Endothelial cell (in vitro differentiated cells): ENCODE data around the gene HDAC4. TPM values are rescaled to one million over a fixed set of nuclear protein-coding genes. Genes with fewer than 3 reads are reported as not detected.

ENCODE experiments used
- DNase-seq: peaks from one replicate; pipeline ENCODE4 v3.0.0; 2021; ENCODE audit warnings: low spot score
- H3K27ac Mint-ChIP-seq: one replicate; pipeline ENCODE4 v1.8.0; 2021; ENCODE audit warnings: mixed read lengths, inconsistent platforms; ENCODE audit not compliant: unreplicated experiment
- H3K27me3 Mint-ChIP-seq: one replicate; pipeline ENCODE4 v1.8.0; 2021; ENCODE audit warnings: mild to moderate bottlenecking, moderate library complexity, mixed read lengths, inconsistent platforms; ENCODE audit not compliant: unreplicated experiment
- H3K36me3 Mint-ChIP-seq: one replicate; pipeline ENCODE4 v1.8.0; 2021; ENCODE audit warnings: mild to moderate bottlenecking, low read depth, mixed read lengths, inconsistent platforms; ENCODE audit not compliant: unreplicated experiment
- H3K4me1 Mint-ChIP-seq: one replicate; pipeline ENCODE4 v1.8.0; 2021; ENCODE audit warnings: mild to moderate bottlenecking, mixed read lengths, inconsistent platforms; ENCODE audit not compliant: unreplicated experiment
- H3K4me3 Mint-ChIP-seq: one replicate; pipeline ENCODE4 v1.8.0; 2021; ENCODE audit warnings: mild to moderate bottlenecking, mixed read lengths, inconsistent platforms; ENCODE audit not compliant: unreplicated experiment
- H3K9me3 Mint-ChIP-seq: one replicate; pipeline ENCODE4 v1.8.0; 2021; ENCODE audit warnings: mixed read lengths, inconsistent platforms; ENCODE audit not compliant: unreplicated experiment
- total RNA-seq: library from RNA; stranded (reverse); fragmentation: NEBNext Ultra II Directional; extraction: Animal tissue kit (Norgen Biotek cat#: 25700); gene quantifications from one replicate; pipeline ENCODE4 v1.2.1, GENCODE V29; 2021; ENCODE audit not compliant: unreplicated experiment
- TF ChIP-seq, protein P1 (sequence below): fragments of 200-600 bp; sonication (generic); IDR thresholded peaks from one replicate; pipeline ENCODE4 v1.5.0; 2021; ENCODE audit warnings: antibody characterized with exemption; ENCODE audit not compliant: unreplicated experiment

The HDAC4 gene
- total RNA-seq, 1 donor from 2014 or later = 26.0 TPM

DNA sequence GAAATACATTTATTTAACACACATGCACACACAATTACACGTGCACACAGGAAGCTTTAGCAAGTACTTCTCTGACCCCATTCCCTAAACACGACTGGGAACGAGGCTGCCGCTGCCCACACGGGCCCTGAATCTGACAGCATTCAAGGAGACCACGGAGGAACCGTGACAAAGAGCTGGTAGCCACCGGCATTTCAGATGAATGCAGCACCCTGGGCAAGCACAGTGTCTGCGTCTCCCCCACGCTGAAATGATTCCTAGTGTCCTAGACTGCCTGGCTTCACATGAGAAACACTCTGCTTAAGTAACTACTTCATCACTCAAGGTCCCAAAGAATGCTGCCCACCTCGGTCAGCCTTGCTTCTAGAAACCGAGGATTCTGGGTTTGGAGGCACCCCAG lies 95.0 kb downstream of the HDAC4 start:
- no peaks in the 10 kb centered on the region for H3K9me3 Mint-ChIP-seq
- H3K27me3 Mint-ChIP-seq = peaks cover 6% of the 10 kb centered on the region
- H3K27ac Mint-ChIP-seq = no peak overlapping the region
- no peak for DNase-seq
- TF ChIP-seq, protein P1, sequence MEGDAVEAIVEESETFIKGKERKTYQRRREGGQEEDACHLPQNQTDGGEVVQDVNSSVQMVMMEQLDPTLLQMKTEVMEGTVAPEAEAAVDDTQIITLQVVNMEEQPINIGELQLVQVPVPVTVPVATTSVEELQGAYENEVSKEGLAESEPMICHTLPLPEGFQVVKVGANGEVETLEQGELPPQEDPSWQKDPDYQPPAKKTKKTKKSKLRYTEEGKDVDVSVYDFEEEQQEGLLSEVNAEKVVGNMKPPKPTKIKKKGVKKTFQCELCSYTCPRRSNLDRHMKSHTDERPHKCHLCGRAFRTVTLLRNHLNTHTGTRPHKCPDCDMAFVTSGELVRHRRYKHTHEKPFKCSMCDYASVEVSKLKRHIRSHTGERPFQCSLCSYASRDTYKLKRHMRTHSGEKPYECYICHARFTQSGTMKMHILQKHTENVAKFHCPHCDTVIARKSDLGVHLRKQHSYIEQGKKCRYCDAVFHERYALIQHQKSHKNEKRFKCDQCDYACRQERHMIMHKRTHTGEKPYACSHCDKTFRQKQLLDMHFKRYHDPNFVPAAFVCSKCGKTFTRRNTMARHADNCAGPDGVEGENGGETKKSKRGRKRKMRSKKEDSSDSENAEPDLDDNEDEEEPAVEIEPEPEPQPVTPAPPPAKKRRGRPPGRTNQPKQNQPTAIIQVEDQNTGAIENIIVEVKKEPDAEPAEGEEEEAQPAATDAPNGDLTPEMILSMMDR = no peak
- H3K4me3 Mint-ChIP-seq = peak overlapping the region; percentile 19
- peaks cover 26% of the 10 kb centered on the region for H3K4me1 Mint-ChIP-seq
- H3K36me3 Mint-ChIP-seq = peaks cover 6% of the 10 kb centered on the region

DNA sequence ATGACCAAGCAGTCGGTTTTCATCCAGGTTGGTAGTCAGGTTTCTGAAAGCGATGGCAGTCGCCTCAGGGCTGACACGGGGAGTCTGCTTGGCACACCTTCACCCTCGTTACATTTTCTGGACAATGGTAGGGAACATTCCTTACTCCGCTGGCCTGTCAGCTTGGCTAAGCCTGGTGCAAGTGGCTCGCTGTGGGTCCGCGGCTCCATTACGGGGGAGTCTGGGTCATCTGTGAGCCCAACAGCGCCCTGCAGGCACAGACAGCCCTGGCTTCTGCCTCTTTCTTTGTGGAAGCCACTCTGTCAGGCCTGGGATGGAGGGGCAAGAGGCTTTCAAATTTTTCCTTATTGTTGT lies 95.6 kb downstream of the HDAC4 start:
- TF ChIP-seq, protein P1 = no peak
- Mint-ChIP-seq H3K4me1 (peaks cover 26% of the 10 kb centered on the region), H3K27me3 (peaks cover 6% of the 10 kb centered on the region), H3K36me3 (peaks cover 6% of the 10 kb centered on the region), H3K9me3 (no peaks in the 10 kb centered on the region), H3K4me3 (no peak overlapping the region), H3K27ac (no peak overlapping the region)
- no peak for DNase-seq

DNA sequence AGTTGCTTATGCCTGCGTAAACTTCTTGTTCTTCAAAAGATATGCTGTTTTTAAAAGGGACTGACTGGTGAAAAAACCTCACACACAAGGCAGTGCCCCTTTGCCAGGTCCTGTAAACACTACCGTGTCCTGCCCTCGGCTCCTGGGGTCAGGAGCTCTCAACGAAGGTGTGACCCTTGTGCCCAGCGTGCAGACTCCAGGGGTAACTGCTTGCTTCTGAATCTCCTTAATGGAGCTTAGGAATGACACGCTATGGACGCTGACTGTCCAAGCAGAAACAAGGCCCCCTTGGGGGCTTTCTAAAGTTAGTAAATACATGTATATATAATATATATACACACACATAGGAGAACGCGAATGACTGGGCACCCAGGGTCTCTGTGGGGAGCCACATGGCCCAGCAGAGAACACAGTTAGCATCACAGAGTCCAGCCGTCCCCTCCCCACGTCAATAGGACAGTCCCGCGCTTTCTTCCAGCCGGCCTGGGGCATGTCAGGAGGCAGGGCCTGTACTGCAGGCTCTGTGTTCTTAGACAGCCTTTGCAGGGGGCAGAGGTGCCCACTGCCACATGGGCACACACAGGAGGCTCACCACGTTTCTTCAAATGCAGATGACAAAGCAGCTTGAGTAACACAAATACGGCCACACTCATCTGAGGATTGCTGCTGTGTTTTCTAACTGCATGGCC lies 96.1 kb downstream of the HDAC4 start:
- H3K27ac Mint-ChIP-seq = no peak overlapping the region

DNA sequence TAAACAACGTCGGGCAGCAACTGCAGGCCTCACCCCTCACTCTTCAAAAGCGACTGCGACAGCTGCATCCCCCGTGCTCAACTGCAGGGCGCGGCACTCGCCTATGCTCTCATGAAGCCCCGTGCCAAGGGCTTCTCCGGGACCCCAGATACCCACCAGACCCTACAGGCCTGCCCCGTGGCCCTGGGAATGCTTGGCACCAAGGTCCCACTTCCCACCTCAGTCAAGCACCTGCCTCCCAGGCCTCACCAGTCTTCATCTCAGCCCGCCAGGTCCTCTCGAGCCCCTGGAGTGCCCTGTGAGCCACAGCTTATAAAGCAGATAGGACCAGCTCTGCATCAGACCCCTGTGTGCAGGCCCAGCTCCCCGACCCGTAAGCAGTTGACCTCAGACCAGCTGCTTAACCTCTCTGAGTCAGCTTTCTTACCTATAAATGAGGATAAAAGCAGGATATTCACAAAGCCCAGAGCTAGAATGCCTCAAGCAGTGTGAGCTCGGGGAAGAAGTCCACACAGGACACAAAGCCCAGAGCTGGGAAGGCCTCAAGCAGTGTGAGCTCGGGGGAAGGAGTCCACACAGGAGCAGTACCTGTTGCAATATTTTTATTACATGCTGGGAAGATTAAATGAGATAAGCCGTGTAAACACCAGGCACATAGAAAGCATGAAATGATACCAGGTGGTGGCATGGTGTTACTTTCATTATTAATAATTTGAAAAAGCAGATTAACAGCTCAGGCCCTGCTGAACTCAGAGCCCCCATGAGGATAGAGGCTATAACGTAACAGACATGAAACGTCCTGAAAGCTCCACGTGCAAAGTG lies 96.9 kb downstream of the HDAC4 start:
- H3K27ac Mint-ChIP-seq = no peak overlapping the region
- no peaks in the 10 kb centered on the region for H3K9me3 Mint-ChIP-seq
- DNase-seq = no peak
- H3K27me3 Mint-ChIP-seq = peaks cover 6% of the 10 kb centered on the region
- peaks cover 6% of the 10 kb centered on the region for H3K36me3 Mint-ChIP-seq
- peak overlapping the region; percentile 35 for H3K4me3 Mint-ChIP-seq
- peaks cover 19% of the 10 kb centered on the region for H3K4me1 Mint-ChIP-seq
- TF ChIP-seq, protein P1 = no peak

More for the DNA sequence above, 96.1 kb downstream of the HDAC4 start:
- peaks cover 6% of the 10 kb centered on the region for H3K36me3 Mint-ChIP-seq
- no peak overlapping the region for H3K4me3 Mint-ChIP-seq
- H3K4me1 Mint-ChIP-seq = peaks cover 26% of the 10 kb centered on the region
- no peaks in the 10 kb centered on the region for H3K9me3 Mint-ChIP-seq
- TF ChIP-seq, protein P1 = no peak
- peaks cover 6% of the 10 kb centered on the region for H3K27me3 Mint-ChIP-seq
- DNase-seq = no peak
